ENCODE results near the gene MICAL3.

DNA sequence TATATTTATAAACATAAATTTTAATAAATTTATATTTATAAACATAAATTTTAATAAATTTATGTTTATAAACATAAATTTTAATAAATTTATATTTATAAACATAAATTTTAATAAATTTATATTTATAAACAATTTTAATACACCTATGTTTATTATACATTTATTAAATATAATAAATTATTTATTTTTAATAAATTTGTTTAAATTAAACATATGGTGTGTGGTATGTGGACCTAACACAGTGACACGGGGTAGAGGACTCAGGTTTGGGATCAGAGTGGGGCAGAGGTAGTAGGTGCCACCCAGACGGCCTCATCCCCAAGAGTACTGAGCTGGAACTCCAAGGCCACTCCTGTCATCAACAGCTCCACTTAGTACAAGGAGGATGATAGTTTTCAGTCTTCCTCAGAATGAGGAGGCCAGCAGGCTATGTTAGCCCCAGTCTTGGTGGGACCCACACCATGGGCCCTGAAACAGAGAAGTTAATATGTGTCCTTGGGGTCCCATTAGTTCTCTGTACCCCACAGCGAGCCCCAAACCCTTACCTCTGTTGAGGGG is 203.4 kb downstream of the MICAL3 start:
- TF ChIP-seq RARB (CRISPR knock-in tag; IDR thresholded peaks at IDR 0.05) (no peak), SNAI2 (CRISPR knock-in tag; IDR thresholded peaks at IDR 0.05) (no peak), OSR1 (CRISPR knock-in tag; IDR thresholded peaks at IDR 0.05) (no peak), ZNF70 (CRISPR knock-in tag; IDR thresholded peaks at IDR 0.05) (no peak), ARNTL (CRISPR knock-in tag; IDR thresholded peaks at IDR 0.05; ENCODE audit: borderline replicate concordance, low read depth) (no peak), TOX (CRISPR knock-in tag; IDR thresholded peaks at IDR 0.05; ENCODE audit: borderline replicate concordance) (no peak), TCF4 (CRISPR knock-in tag; IDR thresholded peaks at IDR 0.05; ENCODE audit: borderline replicate concordance) (no peak)
